WI38 (cell line): ENCODE data around the gene SHH.

Experiments
- H3K4me3 ChIP-seq: 2 replicates; pipeline ENCODE4 v1.5.1; 2011; ENCODE audit warnings: low read depth, mild to moderate bottlenecking, control low read depth, low read length
- CTCF ChIP-seq: IDR thresholded peaks from 2 replicates; pipeline ENCODE4 v1.5.1; 2012; ENCODE audit warnings: low read depth, mild to moderate bottlenecking, control low read depth, low read length

The SHH gene

DNA sequence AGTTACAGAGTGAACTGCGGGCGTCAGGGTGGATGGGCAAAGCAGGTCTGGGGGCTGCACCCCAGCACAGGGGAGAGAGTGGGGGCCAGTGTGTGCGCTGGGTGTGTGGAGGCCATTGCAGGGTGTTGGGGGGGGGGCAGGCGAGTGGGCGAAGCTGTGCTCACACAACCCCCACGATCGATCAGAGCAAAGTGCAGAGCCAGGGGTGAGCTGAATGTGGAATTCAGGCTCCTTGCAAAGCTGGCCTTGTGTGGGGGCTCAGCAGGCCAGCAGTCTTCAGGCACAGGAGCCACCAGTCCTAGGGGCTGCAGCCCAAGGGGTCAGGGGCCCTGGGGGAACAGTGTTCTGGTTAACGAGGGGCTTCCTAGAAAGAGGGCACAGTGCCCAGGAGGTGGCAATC, 862 bp upstream of the SHH start:
- TF ChIP-seq CTCF = no peak
- H3K4me3 ChIP-seq = no peak overlapping the region

DNA sequence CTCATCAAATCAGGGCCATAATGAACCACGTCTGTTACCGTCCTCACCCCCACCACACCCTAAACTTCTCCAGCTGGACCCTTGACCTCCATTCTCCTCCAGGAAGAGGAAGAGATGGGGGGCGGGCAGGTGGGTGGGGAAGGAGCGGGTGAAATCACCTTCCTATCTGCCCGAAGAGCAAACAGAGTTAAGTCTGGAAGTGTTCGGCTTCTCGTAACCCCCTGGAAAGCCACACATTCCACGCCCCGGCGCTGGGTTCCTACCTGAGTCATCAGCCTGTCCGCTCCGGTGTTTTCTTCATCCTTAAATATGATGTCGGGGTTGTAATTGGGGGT, 736 bp downstream of the SHH start:
- no peak overlapping the region for H3K4me3 ChIP-seq
- no peak for TF ChIP-seq CTCF

GRCh38 chr7:155810770-155811559, 1.3 kb downstream of the SHH start:
- no peak for TF ChIP-seq CTCF
- no peak overlapping the region for H3K4me3 ChIP-seq

GRCh38 chr7:155809947-155810769, 2.1 kb downstream of the SHH start:
- no peak overlapping the region for H3K4me3 ChIP-seq
- no peak for TF ChIP-seq CTCF

DNA sequence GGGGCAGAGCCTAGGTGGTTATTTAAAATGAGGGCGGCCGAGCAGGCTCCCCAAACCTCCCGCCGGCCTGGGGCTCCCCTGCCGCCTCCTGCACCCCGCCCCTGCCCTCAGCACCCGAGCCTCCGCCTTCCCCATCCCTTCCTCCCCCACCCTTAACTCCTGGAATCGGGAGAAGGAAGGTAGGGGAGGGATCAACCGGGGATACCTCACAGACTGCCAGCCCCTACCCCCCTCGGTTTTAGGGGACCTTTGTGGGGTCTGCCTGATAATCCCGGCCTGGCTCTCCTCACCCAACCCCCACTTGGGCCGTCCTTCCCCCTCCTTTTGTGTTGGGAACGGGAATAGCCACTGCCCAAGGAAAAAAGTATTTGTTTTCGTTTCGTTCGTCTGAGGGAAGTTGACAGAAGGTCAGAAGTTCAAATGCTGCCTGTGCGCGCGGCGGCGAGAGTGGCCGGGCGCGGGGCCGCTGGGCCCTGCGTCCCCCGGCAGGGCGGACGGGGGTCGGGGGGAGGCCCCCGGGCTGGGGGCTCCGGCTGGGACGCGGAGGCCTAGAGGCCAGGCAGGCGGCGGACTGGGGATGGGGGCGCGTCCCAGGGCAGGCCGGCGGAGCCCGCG, 2.8 kb downstream of the SHH start:
- H3K4me3 ChIP-seq = no peak overlapping the region
- no peak for TF ChIP-seq CTCF

DNA sequence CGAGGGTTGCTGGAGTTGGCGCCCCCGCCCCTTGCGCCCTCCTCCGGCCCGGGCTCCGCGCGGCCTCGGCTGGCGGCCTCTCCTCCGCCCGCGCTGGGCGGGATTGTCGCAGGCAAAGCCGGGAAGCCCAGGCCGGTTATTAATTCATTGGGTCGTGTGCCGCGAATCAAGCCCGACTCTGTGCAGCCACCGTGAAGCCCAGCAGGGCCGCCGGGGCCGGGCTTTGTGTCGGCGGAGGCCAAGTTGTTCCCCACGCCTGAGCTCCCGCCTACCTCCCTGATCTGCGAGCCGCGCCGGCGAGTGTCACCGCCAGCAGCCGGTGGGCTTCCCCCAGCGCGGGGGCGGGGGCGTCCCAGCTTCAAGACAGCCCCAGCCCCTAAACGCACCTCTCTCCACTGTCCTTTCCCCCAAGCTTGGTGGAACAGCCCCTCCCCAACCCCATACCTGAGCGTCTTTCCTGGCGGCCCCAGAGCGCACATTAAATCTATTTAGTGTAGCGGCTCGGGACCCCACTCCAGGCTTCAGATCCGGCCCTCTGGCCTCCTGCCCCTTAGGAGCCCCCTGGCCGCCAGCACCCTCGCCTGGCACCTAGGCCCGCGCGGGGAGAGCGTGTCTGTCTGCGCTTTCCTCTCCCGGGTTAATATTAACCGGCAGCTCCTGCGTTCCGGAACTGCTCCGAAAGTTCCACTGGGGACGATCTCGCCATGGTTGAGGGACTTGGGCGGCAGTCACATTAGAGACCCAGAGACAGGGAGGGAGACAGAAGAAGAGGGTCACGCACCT, 3.5 kb downstream of the SHH start:
- H3K4me3 ChIP-seq = no peak overlapping the region
- no peak for TF ChIP-seq CTCF
